ELF-1 (cell line): ENCODE results near the gene IRF7.

Experiments
- DNase-seq: peaks from one replicate; pipeline ENCODE4 v3.0.0-alpha.2; 2016; ENCODE audit warnings: low read depth, low spot score

The IRF7 gene

GRCh38 chr11:563812-564578, 51.8 kb downstream of the IRF7 start:
- DNase-seq: peak; percentile 85

GRCh38 chr11:563066-563811, 52.5 kb downstream of the IRF7 start:
- no peak for DNase-seq
